NT2/D1 (cell line): ENCODE results near the gene ZMYND15.
"Not testable (repeated sequence)": the region's sequence is repeated elsewhere in the genome, so short reads cannot be mapped to it uniquely, and the experiment has no call there.

ENCODE experiments used
- DNase-seq: peaks from one replicate; pipeline ENCODE4 v3.0.0-alpha.2; 2011; ENCODE audit warnings: low read depth, low spot score
- H3K27me3 ChIP-seq: 2 replicates; pipeline ENCODE4 v1.6.0; 2011; ENCODE audit warnings: mild to moderate bottlenecking; ENCODE audit not compliant: insufficient read length, insufficient read depth
- H3K36me3 ChIP-seq: 2 replicates; pipeline ENCODE4 v1.6.1; 2011; ENCODE audit warnings: mild to moderate bottlenecking, low read length, mixed read lengths; ENCODE audit not compliant: insufficient read depth, insufficient read length
- H3K4me1 ChIP-seq: 2 replicates; pipeline ENCODE4 v1.5.1; 2011; ENCODE audit not compliant: insufficient read depth, insufficient read length
- H3K4me3 ChIP-seq: 2 replicates; pipeline ENCODE4 v1.5.1; 2011; ENCODE audit warnings: low read depth; ENCODE audit not compliant: insufficient read length
- H3K9ac ChIP-seq: 2 replicates; pipeline ENCODE4 v1.6.0; 2011; ENCODE audit warnings: low read depth; ENCODE audit not compliant: insufficient read length
- H3K9me3 ChIP-seq: 2 replicates; pipeline ENCODE4 v1.5.1; 2011; ENCODE audit warnings: mild to moderate bottlenecking, low read length; ENCODE audit not compliant: insufficient read depth
- SUZ12 ChIP-seq: IDR thresholded peaks from 2 replicates; pipeline ENCODE4 v1.6.1; 2011; ENCODE audit not compliant: insufficient read length, insufficient read depth; ENCODE audit errors: extremely low read depth
- YY1 ChIP-seq: IDR thresholded peaks from 2 replicates; pipeline ENCODE4 v1.6.1; 2011; ENCODE audit not compliant: insufficient read length, insufficient read depth
- ZNF274 ChIP-seq: IDR thresholded peaks from 2 replicates; pipeline ENCODE4 v1.6.1; 2011; ENCODE audit warnings: mild to moderate bottlenecking, low read depth, low read length

ZMYND15 gene

DNA sequence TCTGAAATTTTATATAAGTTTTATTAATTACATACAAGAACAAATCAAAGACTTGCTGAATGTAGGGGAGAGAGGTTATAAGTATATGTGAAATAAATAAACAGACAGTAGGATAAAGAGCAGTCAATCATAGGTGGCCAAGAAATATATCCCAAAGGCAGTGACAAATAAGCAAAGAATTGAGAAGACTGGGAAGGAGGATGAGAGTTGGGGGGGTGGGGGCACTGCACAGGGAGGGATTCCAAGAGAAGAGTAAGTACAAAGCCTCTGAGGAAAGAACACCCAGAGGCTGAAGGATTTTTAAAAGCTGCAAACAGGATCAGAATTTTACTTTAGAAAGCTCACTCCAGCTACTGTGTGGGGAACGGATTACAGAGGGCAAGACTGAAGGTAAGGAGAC lies 38.5 kb upstream of the ZMYND15 start:
- Histone ChIP-seq H3K4me3 (no peak overlapping the region), H3K36me3 (peaks cover 23% of the 10 kb centered on the region), H3K27me3 (no peaks in the 10 kb centered on the region), H3K9ac (no peak overlapping the region), H3K9me3 (no peaks in the 10 kb centered on the region), H3K4me1 (peaks cover 2% of the 10 kb centered on the region)
- TF ChIP-seq SUZ12 (no peak), YY1 (no peak), ZNF274 (no peak)
- DNase-seq: no peak

GRCh38 chr17:4703330-4703691 lies 36.3 kb upstream of the ZMYND15 start:
- Histone ChIP-seq H3K36me3 (peaks cover 4% of the 10 kb centered on the region), H3K9ac (peak overlapping the region; percentile 95), H3K9me3 (peaks cover 5% of the 10 kb centered on the region; the same call in 1 of the 2 replicates), H3K27me3 (no peaks in the 10 kb centered on the region), H3K4me1 (peaks cover 4% of the 10 kb centered on the region), H3K4me3 (peak overlapping the region; percentile 94)
- no peak for DNase-seq
- TF ChIP-seq ZNF274 (no peak), SUZ12 (no peak), YY1 (no peak)

- H3K9me3 ChIP-seq, H3K27me3 ChIP-seq, H3K4me1 ChIP-seq, H3K36me3 ChIP-seq, DNase-seq: not testable (repeated sequence)
- peak overlapping the region; percentile 94 for H3K4me3 ChIP-seq
- H3K9ac ChIP-seq: peak overlapping the region; percentile 82
Measured at GRCh38 chr17:4704574-4704907, 35.1 kb upstream of the ZMYND15 start.

DNA sequence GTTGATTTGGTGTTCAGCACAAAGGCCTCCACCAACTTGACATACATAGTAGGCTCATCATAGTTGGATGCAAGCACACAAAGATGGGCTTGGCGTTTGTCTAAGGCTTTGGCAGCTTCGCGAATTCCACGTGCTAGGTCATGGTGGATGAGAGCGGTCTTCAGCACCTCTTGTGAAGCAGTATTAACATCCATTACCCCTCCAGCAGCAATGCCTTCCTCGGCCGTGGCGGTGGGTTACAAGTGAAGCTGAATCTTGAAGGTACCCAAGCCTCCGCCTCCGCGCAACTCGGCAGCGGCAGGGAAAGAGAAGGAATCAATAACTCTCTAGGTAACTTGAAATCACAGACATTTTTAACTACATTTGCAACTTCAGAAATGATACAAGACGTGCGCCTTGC lies 34.6 kb upstream of the ZMYND15 start:
- Histone ChIP-seq H3K9me3 (peaks cover 9% of the 10 kb centered on the region; the same call in 1 of the 2 replicates), H3K4me3 (peak overlapping the region; percentile 11), H3K9ac (no peak overlapping the region), H3K36me3 (peaks cover 4% of the 10 kb centered on the region), H3K27me3 (no peaks in the 10 kb centered on the region), H3K4me1 (peaks cover 6% of the 10 kb centered on the region)
- no peak for DNase-seq
- TF ChIP-seq SUZ12 (no peak), YY1 (no peak), ZNF274 (no peak)

DNA sequence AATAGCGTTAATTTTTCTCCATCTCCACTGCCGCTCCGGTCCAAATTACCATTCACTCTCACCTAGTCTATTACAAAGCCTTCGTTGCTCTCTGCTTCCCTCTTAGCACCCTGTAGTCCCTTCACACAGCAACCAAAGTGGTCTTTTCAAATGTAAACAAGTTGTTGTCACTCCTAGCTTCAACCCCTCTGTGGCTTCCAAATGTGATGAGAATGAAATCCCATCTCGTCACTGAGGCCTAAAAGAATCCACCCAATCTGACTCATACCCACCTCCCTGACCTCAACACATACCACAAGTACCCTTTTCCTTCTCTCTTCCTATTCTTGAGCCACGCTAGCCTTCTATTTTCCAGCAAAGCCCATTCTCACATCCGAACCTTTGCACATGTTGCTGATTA lies 33.5 kb upstream of the ZMYND15 start:
- no peak overlapping the region for H3K9ac ChIP-seq
- peak; percentile 57 for DNase-seq
- H3K27me3 ChIP-seq: peaks cover 5% of the 10 kb centered on the region
- H3K9me3 ChIP-seq: peaks cover 9% of the 10 kb centered on the region; the same call in 1 of the 2 replicates
- H3K36me3 ChIP-seq: peaks cover 4% of the 10 kb centered on the region
- H3K4me1 ChIP-seq: peaks cover 6% of the 10 kb centered on the region
- TF ChIP-seq YY1 (no peak), SUZ12 (no peak), ZNF274 (no peak)
- H3K4me3 ChIP-seq: no peak overlapping the region

DNA sequence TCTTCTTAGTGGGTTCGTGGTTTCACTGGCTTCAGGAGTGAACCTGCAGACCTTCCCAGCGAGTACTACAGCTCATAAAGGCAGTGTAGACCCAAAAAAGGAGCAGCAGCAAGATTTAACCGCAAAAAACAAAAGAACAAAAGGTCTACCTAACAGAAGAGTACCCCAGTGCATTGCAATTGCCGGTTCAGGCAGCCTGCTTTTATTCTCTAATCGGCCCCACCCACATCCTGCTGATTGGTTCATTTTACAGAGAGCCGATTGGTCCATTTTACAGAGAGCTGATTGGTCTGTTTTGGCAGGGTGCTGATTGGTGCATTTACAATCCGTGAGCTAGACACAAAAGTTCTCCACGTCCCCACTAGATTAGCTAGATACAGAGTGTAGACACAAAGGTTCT lies 31.2 kb upstream of the ZMYND15 start:
- TF ChIP-seq SUZ12 (no peak), YY1 (no peak), ZNF274 (no peak)
- H3K4me3 ChIP-seq: no peak overlapping the region
- peaks cover 9% of the 10 kb centered on the region; the same call in 1 of the 2 replicates for H3K9me3 ChIP-seq
- H3K27me3 ChIP-seq: peaks cover 8% of the 10 kb centered on the region
- no peaks in the 10 kb centered on the region for H3K36me3 ChIP-seq
- peaks cover 9% of the 10 kb centered on the region for H3K4me1 ChIP-seq
- no peak overlapping the region for H3K9ac ChIP-seq
- DNase-seq: no peak

GRCh38 chr17:4709794-4710692 lies 29.6 kb upstream of the ZMYND15 start, which contains the start of gene ARRB2:
ARRB2 (plus strand) TSS chr17:4710632; CDS start chr17:4710722, 90 bp downstream.
- peak within 1 kb of the TSS; percentile 83 for H3K9ac ChIP-seq
- H3K4me3 ChIP-seq: peak within 1 kb of the TSS; percentile 60
- TF ChIP-seq ZNF274: no peak
- no peak for TF ChIP-seq SUZ12
- TF ChIP-seq YY1: no peak
- H3K36me3 ChIP-seq: no peaks in the 10 kb centered on the region
- peaks cover 10% of the 10 kb centered on the region for H3K4me1 ChIP-seq
- H3K9me3 ChIP-seq: peaks cover 9% of the 10 kb centered on the region; the same call in 1 of the 2 replicates
- peak; percentile 88 for DNase-seq
- peaks cover 8% of the 10 kb centered on the region for H3K27me3 ChIP-seq
